ENCODE measurements around the gene CELF2.

- no peak for TF ChIP-seq CTCF (IDR thresholded peaks at IDR 0.05)
- TF ChIP-seq POLR2A (IDR thresholded peaks at IDR 0.05), result no peak
These were observed 123.3 kb downstream of the CELF2 start for GRCh38 chr10:11140963-11141362.

All from thyroid gland (tissue), 4 donors.